Transverse colon (tissue), 4 donors: Measurements from ENCODE around the gene TAF3. TPM values are rescaled to one million over a fixed set of nuclear protein-coding genes. Genes with fewer than 3 reads are reported as not detected.
A peak's percentile ranks its signal among the peaks of the same experiment; 100 is the strongest.
"Not testable (repeated sequence)": the region's sequence is repeated elsewhere in the genome, so short reads cannot be mapped to it uniquely, and the experiment has no call there.

Experiments used
- DNase-seq: peaks from one replicate; pipeline ENCODE4 v3.0.0-alpha.2; 2019
- H3K27ac ChIP-seq, 4 donors: fragments of 200-600 bp; sonication (generic); 2 replicates each; pipeline ENCODE4 v1.5.1; 2016 to 2018; ENCODE audit warnings: inconsistent platforms in 4 of 4
- H3K27me3 ChIP-seq: fragments of 200-600 bp; sonication (generic); 2 replicates; pipeline ENCODE4 v1.5.1; 2017; ENCODE audit warnings: inconsistent platforms
- H3K36me3 ChIP-seq, 4 donors: fragments of 200-600 bp; sonication (generic); 2 replicates each; pipeline ENCODE4 v1.5.1; 2017 to 2019; ENCODE audit warnings: inconsistent platforms in 4 of 4
- H3K4me1 ChIP-seq, 4 donors: fragments of 200-600 bp; sonication (generic); 2 replicates each; pipeline ENCODE4 v1.5.1; 2017 to 2020; ENCODE audit warnings: inconsistent platforms in 4 of 4
- H3K4me3 ChIP-seq, 4 donors: fragments of 200-600 bp; sonication (generic); 1 replicate in 1 of 4; 2 replicates in 3 of 4; pipeline versions ENCODE4 v1.5.1 to v1.6.1; 2017 to 2019; ENCODE audit warnings: inconsistent platforms in 4 of 4
- H3K9me3 ChIP-seq, 2 donors: fragments of 200-600 bp; sonication (generic); 2 replicates each; pipeline ENCODE4 v1.5.1; 2017 to 2019; ENCODE audit warnings: inconsistent platforms in 2 of 2
- EP300 ChIP-seq: sonication (generic); formaldehyde crosslinking; IDR thresholded peaks from one replicate; pipeline ENCODE4 v1.6.1; 2017; ENCODE audit warnings: antibody characterized with exemption, low read depth
- POLR2A ChIP-seq: fragments of 450-650 bp; IDR thresholded peaks from one replicate; pipeline ENCODE4 v1.6.1; 2016; ENCODE audit warnings: antibody characterized with exemption, mild to moderate bottlenecking, moderate library complexity
- POLR2AphosphoS5 ChIP-seq, 3 donors: sonication (generic); formaldehyde crosslinking; IDR thresholded peaks; one replicate each; pipeline ENCODE4 v1.6.1; 2016; ENCODE audit warnings: antibody characterized with exemption in 3 of 3
- WGBS, 2 donors: methylation state at CpG; one replicate each; pipeline ENCODE4 v1.1.5; 2018; ENCODE audit warnings: low coverage in 1 of 2; 5-methylcytosine and 5-hydroxymethylcytosine counted together
- in situ Hi-C, 4 donors: fragments of 200-750 bp; cut with MboI; loops; one replicate each; pipeline versions ENCODE4 v1.15.0 to v1.15.1; 2017; ENCODE audit warnings: low sequenced_read_pairs in 3 of 4, low pct_ligation_motif_present in 1 of 4, low pct_unique_long_range_greater_than_20kb in 1 of 4
- intact Hi-C: fragments of 100-400 bp; cut with DNase I; formaldehyde crosslinking; loops from one replicate; pipeline ENCODE4 v1.15.1; 2023; ENCODE audit warnings: low total_unique reads
- total RNA-seq, 4 donors: library from RNA; depleted of rRNA; stranded (reverse); fragments of >200 nt; gene quantifications; one replicate each; pipeline ENCODE4 v1.1.0, GENCODE V29; 2016
- TF ChIP-seq, protein P1 (sequence below), 5 experiments: fragments of 200-600 bp in 3 of 5; fragments of 450-650 bp in 2 of 5; sonication (generic) in 3 of 5; IDR thresholded peaks; 1 replicate in 2 of 5; 2 replicates in 3 of 5; pipeline ENCODE4 v1.5.1; 2016 to 2017; ENCODE audit warnings: antibody characterized with exemption in 5 of 5, inconsistent platforms in 3 of 5, mild to moderate bottlenecking in 2 of 5, moderate library complexity in 1 of 5

The TAF3 gene
- total RNA-seq, 4 donors from 2014 or later = 4.8 to 35.6 (median 9.6) TPM

DNA sequence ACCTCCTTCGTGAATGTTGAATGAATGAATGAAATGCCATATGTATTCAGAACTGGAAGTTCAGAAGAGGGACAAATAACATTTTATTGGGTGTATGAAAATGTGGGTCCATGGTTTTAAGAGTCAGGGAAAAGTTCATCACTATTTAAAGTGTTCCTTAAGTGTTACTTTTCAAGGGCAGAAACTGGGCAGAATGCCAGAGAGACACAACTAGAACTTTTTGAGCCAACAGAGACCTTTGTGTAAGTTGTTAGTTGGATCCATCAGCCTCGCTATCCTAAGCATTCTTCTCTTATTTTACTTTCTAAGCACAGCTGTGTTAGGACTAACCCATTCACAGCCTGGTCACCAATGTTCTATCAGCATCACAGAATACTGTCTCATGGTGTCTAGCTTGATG lies 13.6 kb upstream of the TAF3 start:
- WGBS, 2 donors = 43 to 58% methylated on average over 1 to 2 of the region's 2 CpGs
- no peaks in the 10 kb centered on the region for H3K27me3 ChIP-seq
- H3K4me1 ChIP-seq = no peaks in the 10 kb centered on the region
- TF ChIP-seq POLR2AphosphoS5 (IDR thresholded peaks at IDR 0.05) (no peak), POLR2A (no peak), EP300 (no peak)
- TF ChIP-seq, protein P1, sequence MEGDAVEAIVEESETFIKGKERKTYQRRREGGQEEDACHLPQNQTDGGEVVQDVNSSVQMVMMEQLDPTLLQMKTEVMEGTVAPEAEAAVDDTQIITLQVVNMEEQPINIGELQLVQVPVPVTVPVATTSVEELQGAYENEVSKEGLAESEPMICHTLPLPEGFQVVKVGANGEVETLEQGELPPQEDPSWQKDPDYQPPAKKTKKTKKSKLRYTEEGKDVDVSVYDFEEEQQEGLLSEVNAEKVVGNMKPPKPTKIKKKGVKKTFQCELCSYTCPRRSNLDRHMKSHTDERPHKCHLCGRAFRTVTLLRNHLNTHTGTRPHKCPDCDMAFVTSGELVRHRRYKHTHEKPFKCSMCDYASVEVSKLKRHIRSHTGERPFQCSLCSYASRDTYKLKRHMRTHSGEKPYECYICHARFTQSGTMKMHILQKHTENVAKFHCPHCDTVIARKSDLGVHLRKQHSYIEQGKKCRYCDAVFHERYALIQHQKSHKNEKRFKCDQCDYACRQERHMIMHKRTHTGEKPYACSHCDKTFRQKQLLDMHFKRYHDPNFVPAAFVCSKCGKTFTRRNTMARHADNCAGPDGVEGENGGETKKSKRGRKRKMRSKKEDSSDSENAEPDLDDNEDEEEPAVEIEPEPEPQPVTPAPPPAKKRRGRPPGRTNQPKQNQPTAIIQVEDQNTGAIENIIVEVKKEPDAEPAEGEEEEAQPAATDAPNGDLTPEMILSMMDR (IDR thresholded peaks at IDR 0.05) = no peak
- no peaks in the 10 kb centered on the region for H3K9me3 ChIP-seq
- peaks cover 0 to 76% (median 30%) of the 10 kb centered on the region in 4 donors for H3K36me3 ChIP-seq
- DNase-seq = no peak
- H3K27ac ChIP-seq = no peak overlapping the region
- no peak overlapping the region for H3K4me3 ChIP-seq
- intact Hi-C loops = no loop called here
- in situ Hi-C loops = no loop called here

DNA sequence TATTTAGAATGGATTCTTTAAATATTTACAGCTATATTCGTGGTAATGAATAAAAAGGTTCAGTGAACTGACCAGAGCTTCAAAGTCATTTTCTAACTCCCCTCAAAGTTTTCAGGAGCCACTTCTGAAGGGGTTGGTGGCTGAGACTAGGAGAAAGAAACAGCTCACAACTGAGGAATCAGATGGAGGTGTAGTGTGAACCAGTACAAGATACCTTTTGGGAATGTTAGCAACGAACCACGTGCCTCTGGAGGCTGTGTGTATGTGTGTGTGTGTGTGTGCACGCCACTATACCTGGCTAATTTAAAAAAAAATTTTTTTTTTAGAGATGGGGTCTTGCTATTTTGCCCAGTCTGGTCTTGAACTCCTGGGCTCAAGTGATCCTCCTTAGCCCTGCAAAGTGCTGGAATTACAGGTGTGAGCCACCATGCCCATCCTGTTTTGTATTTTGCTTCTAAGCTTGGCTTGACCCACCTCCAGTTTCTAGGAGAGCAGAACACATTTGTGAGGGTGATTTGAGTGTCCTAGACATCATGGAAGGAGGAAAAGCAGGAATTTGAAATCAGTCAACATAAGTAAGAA lies 9.5 kb upstream of the TAF3 start:
- Histone ChIP-seq H3K4me3 (no peak overlapping the region), H3K4me1 (peaks cover 0 to 15% (median 5%) of the 10 kb centered on the region in 4 donors), H3K36me3 (peaks cover 0 to 39% (median 10%) of the 10 kb centered on the region in 4 donors), H3K27me3 (no peaks in the 10 kb centered on the region), H3K9me3 (no peaks in the 10 kb centered on the region), H3K27ac (no peak overlapping the region)
- in situ Hi-C loops (no loop called here), intact Hi-C loops (no loop called here)
- DNase-seq = no peak
- TF ChIP-seq POLR2A (no peak), EP300 (no peak), POLR2AphosphoS5 (IDR thresholded peaks at IDR 0.05) (no peak)
- TF ChIP-seq, protein P1 (IDR thresholded peaks at IDR 0.05) = no peak
- WGBS, 2 donors = 63 to 77% methylated on average over 4 of the region's 4 CpGs

DNA sequence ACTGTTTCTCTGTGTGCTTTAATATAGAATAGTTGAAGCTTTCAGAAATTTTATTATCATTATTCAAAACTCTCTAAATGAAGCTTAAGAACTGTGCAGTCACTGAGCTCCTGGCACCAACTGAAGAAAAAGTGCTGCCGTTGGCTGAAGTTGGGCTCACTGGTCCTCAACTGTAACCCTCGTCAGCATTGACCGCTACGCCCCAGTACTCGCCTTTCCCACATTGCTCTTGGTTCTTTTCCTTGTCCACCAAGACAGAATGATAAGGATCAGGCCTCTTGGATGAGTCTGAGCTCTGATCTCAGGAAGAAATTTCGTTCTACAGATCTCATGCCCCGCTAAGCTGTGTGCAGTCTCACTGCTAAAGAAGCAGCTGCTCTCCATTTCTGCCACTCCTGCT lies 7.9 kb upstream of the TAF3 start:
- H3K27me3 ChIP-seq = no peaks in the 10 kb centered on the region
- DNase-seq = no peak
- no peak overlapping the region for H3K27ac ChIP-seq
- TF ChIP-seq, protein P1 (IDR thresholded peaks at IDR 0.05) = no peak
- no peak for TF ChIP-seq EP300
- no peak for TF ChIP-seq POLR2A
- TF ChIP-seq POLR2AphosphoS5 (IDR thresholded peaks at IDR 0.05) = no peak
- peaks cover 0 to 24% (median 7%) of the 10 kb centered on the region in 4 donors for H3K36me3 ChIP-seq
- H3K4me1 ChIP-seq = peaks cover 0 to 15% (median 5%) of the 10 kb centered on the region in 4 donors
- H3K4me3 ChIP-seq = no peak overlapping the region
- intact Hi-C loops = no loop called here
- WGBS, 2 donors = 78 to 79% methylated on average over 6 to 7 of the region's 7 CpGs
- in situ Hi-C loops = no loop called here
- H3K9me3 ChIP-seq = no peaks in the 10 kb centered on the region

DNA sequence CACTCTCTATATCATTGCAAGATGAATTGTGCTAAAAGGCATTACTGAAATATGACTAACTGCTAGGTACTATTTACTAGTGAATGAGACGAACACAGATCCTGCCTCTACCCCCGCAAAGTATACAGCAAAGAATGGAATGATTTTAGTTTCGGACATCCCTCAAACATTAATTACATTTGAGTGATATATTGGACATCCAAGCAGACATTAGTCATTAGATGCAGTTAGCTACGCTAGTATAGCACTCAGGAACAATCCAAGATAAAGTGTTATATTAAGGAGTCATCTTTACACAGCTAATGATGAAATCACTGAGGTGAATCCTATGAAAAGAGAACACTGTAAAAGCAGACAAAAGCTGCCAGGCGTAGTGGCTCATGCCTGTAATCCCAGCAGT lies 7.3 kb upstream of the TAF3 start:
- intact Hi-C loops (no loop called here), in situ Hi-C loops (no loop called here)
- 81 to 92% methylated on average over 5 of the region's 5 CpGs for WGBS, 2 donors
- Histone ChIP-seq H3K27ac (peak overlapping the region in 2 of 4 donors; percentile 5 to 55), H3K36me3 (peaks cover 0 to 22% (median 5%) of the 10 kb centered on the region in 4 donors), H3K4me3 (no peak overlapping the region), H3K9me3 (no peaks in the 10 kb centered on the region), H3K27me3 (no peaks in the 10 kb centered on the region), H3K4me1 (peaks cover 0 to 15% (median 5%) of the 10 kb centered on the region in 4 donors)
- TF ChIP-seq POLR2A (no peak), EP300 (no peak), POLR2AphosphoS5 (IDR thresholded peaks at IDR 0.05) (no peak)
- TF ChIP-seq, protein P1 (IDR thresholded peaks at IDR 0.05) = no peak
- DNase-seq = no peak

DNA sequence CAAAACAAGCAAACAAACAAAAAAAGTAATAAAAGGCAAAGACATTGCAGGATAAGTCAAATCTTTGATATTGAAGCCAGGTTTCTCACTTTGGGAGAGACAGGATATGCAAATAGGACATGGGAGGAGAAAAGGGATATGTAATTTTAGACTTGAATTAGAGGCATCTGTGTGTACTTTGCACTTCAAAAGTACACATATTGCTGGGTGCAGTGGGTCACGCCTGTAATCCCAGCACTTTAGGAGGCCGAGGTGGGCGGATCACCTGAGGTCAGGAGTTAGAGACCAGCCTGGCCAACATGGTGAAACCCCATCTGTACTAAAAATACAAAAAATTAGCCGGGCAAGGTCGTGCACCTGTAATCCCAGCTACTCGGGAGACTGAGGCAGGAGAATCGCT lies 6.6 kb upstream of the TAF3 start:
- Histone ChIP-seq H3K4me1 (peaks cover 0 to 15% (median 5%) of the 10 kb centered on the region in 4 donors), H3K27ac (peak overlapping the region in 2 of 4 donors; percentile 5 to 55), H3K4me3 (peak overlapping the region in 1 of 4 donors; percentile 4), H3K36me3 (peaks cover 0 to 17% (median 5%) of the 10 kb centered on the region in 4 donors)
- 46% methylated on average over 7 of the region's 7 CpGs; no CpG with 5 or more reads in 1 of the 2 donors for WGBS, 2 donors
- H3K9me3 ChIP-seq, in situ Hi-C loops, intact Hi-C loops, H3K27me3 ChIP-seq: not testable (repeated sequence)
- DNase-seq = peak; percentile 30
